ENCODE data around the gene PALS2.

PALS2 gene

DNA sequence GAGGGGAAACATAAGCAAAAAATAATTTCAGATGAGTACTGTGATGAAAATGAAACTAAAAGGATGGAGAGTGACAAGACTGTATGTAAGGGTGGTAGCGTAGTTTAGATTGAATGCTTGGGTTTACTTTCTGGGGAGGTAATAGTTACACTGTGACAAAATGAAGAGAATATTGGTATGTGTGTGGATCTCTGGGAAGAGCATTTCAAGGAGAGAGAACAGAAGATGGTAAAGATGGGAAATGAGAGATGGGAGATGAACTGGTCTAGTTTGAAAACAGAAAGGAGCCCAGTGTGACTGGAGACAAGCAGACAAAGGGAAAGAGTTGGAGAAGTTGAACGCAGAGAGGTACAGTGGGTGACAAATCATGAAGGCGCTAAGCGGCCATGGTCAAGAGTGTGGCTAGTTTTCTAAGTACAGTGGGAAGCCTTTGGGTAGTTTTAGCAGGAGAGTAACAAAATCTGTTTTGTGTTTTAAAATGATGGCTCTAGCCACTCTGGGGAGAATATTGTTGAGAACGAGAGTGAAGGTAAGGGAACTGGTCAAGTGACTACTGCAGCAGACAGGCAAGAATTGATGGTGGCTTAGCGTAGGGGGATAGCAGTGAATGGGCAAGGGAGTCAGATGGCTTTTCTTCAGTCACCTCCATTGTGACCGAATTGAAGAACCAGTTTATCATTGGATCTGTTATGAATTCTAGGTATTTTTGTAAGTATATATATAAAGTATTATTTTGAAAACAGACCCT lies 22.6 kb downstream of the PALS2 start:
- DNase-seq = no peak

DNA sequence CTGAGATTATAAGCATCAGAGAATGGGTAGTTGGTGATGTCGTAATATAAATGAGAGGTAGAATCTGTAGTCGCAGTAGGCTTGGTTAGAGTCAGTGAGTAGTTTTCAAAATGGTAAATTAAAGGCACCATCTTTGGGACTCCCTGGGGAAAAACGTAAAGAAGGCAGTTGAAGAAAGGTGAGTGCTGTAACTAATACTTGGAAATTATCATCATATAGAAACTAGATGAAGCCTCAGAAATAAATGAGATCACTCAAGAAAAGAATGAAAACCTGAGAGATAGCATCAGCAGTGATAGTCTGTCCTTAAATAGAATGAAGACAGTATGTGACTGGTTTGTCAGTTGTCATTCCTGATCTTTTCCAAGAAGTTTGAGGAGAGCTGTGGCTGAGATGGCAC lies 23.8 kb downstream of the PALS2 start:
- no peak for DNase-seq

DNA sequence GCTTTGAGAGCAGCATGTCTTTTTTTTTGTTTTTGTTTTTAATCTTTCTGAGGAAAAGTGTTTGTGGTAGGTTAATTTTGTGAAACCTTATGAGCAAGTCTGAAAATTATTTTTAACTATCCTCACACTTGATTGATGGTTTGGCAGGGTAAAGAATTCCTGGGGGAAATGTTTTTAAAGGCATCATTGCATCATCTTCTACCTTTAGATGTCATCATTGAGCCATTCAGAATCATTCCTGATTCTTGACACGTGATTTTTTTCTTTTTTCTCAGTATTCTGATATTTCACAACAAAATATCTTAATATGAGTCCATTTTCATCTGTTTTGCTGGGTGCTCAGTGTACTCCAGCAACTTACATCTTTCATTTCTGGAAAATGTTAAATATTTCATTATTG lies 28.3 kb downstream of the PALS2 start:
- DNase-seq = no peak

DNA sequence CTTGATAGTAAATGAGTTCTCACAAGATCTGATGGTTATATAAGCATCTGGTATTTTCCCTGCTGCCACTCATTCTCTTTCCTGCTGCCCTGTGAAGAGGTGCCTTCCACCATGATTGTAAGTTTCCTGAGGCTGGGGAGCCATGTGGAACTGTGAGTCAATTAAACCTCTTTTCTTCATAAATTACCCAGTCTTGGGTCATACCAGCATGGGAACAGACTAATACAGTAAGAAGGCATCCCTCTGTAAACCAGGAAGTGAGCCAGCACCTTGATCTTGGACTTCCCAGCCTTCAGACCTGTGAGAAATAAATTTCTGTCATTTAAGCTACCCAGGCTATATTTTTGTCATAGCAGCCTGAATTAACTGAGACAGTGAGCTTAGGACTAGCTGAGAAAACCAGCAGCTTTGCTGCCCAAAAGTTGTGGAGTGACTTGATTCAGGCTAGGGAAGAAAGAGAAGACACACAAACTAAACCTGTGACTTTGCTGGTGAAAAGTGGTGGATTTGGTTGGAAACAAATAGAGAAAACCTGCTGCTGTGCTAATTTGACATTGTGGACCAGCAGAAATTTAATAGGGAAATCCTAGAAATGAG lies 29.7 kb downstream of the PALS2 start:
- DNase-seq = no peak

DNA sequence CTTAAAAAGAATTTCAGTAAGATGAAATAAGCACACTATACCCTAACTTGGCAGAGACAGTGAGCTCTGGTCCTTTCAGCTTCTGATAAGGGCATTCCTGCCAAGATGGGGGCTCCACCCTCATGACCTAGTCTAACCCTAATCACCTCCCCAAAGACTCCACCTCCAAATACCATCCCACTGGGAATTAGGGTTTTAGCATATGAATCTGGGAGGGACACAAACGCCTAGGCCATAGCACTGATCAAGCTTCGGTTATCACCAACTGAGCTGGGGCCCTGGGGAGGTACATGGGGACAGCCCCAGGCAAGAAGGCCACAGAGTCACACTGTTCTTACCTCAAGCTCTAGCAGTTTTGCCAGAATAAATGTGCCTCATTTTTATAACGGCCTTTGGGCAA lies 31.4 kb downstream of the PALS2 start:
- DNase-seq = no peak

DNA sequence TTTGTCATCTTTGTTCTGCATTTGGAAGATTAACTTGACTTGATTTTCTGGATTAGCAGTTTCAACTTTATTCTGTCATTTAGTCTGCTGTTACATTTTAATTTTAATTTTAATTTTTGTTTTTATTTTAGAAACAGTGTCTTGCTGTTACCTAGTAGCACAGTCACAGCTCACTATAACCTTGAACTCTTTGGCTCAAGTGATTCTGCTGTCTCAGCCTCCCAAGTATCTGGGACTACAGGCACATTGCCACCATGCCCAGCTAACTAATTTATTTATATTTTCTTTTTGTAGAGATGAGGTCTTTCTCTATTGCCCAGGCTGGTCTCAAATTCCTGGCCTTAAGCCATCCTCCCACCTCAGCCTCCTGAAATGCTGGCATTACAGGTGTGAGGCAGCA lies 35.3 kb downstream of the PALS2 start:
- no peak for DNase-seq

DNA sequence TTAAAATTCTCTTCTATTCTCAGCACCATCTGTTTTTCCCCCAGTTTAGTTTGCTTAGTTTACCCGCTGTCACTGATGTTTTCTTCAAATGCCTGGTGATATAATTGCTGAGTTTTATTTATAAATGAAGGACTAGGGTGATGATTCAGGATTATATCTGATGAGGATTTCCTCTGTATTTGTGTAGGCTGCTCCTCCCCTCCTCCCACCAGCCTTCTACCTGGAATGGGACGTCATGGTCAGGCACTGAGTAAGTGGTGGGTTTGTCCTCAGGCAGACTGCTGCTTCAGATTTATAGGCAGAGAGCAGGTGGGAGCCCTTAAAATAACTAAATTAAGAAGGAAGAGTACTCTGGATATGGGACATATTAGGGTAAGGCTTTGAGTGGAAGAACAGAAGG lies 35.8 kb downstream of the PALS2 start:
- DNase-seq = no peak

DNA sequence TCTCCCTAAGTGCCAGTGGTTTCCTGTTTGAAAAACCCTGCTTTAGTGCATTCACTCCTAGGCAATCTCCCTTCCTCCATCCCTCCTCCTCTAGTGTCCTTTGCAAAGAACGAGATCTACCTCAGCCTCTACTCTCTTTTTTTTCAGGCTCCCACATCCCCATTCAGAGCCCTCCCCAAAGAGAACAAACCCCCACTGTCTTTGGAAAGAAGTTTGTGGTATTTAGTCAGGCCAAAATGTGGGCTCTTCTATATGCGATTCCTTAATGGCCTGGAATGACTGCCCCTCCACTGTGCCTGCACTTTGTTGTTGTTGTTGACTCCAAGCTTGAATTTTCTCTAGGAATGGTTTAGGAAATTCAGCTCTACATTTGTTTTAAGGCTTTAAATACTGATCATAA lies 36.3 kb downstream of the PALS2 start:
- no peak for DNase-seq

DNA sequence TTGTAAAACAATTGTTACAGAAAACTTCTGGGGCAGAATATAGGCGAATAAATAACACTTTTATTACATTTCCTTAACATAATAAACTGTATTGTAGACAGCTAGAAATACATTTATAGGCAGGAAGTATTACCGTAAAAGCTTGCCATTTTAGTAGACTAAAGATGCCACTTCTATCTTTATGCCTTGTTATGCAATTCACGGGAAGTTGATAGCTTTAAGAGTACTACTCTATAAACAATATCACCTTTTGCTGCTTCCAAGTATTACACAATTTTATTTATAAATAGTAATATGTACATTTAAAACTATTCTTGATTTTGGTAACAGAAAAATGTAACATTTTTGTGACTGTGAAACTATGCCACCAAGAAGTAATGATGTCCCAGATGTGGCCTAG lies 37.9 kb downstream of the PALS2 start:
- no peak for DNase-seq

DNA sequence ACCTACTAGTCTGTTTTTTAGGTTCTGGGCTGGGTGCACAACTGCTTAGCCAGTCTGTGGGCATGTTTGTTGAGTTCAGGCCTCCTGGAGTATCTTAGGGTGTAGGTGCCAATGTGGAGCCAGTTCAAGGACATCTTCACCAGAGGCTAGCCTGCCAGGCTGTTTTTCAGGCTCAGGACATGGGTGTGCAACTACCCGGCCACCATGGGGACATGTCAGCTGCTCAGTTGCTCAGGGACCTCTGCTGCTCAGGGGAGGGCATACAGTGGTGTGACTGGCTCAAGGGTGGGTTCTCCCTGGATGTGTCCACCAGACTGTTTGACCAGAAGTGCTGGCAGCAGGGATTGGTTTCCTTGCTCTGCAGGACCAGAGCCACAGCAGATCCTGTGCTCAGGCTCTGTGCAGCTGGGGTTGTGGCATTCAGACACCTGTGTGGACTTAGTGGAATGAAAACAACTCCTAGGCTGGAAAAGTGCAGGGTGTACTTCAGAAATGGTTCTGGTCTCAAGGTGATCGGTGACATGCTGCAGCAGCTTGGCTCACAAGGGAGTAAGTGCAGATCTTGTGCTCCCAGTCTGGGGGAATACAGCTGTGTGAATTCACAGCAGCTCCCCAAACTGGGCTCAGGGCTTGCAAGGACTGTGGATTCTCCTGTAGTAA lies 44.8 kb downstream of the PALS2 start:
- no peak for DNase-seq

DNA sequence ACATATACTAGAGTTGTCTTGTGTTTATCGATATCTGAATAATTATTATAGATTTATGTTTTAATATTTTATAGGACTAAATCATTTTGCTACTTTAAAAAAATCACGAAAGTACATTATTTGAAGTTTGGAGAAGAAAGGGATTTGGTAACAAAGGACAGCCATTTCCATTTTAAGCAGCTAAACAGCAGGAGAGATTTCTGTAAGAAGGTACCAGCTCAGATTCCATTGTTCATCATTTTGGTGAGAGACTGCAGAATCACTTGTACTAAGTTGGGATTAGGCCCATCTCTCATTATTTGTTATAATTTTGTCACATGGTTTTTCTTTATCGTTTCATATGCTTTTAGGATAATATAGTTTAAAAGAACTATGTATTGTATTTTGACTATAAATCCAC lies 46.7 kb downstream of the PALS2 start:
- DNase-seq = no peak

DNA sequence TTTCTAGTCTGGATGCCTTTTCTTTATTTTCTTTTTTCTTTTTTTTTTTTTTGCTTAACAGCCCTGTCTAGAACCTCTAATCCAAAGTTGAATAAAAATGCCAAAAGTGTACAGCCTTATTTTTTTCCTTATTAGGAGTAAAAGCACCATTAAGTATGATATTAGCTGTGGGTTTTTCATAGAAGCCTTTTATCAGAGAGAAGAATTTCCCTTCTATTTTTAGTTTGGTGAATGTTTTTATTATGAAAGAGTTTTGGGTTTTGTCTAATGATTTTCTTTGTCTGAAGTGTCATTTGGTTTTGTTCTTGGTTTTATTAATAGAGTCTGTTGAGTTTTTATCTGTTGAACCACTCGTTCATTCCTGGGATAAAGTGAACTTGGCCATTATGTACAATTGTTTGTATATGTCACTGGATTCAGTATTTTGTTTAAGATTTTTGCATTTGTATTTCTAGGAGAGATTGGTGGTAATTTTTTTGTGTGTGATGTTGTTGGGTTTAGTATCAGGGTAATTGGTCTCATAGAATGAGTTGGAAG lies 49.5 kb downstream of the PALS2 start:
- no peak for DNase-seq
